ENCODE measurements around the gene MEAF6. TPM values are rescaled to one million over a fixed set of nuclear protein-coding genes. Genes with fewer than 3 reads are reported as not detected.

The MEAF6 gene
- total and polyA plus RNA-seq, 2 of the 4 experiments (the other 2 are of a cell fraction) = 36.2 to 40.7 TPM

GRCh38 chr1:37561133-37562132 lies 46.9 kb upstream of the MEAF6 start:
- Histone ChIP-seq H3K4ac (ENCODE audit: low read depth, low read length) (no peak overlapping the region), H3K4me1 (ENCODE audit: control insufficient read depth, insufficient read depth, low read length) (no peaks in the 10 kb centered on the region; the same call in 1 of the 2 replicates), H2AK5ac (ENCODE audit: low read depth, low read length) (0 out of 2 replicates have a peak overlapping the region, but pooled peaks have one; percentile 13), H2BK20ac (ENCODE audit: low read depth, low read length) (no peak overlapping the region), H2AK9ac (replicated peaks; ENCODE audit: low read depth, low read length, poor library complexity) (peak overlapping the region; percentile 40), H3K4me3 (ENCODE audit: insufficient read depth, low read depth, low read length) (no peak overlapping the region), H2BK15ac (ENCODE audit: low read depth, low read length) (no peak overlapping the region), H4K5ac (ENCODE audit: low read depth, low read length) (no peak overlapping the region), H4K91ac (ENCODE audit: insufficient read depth, low read depth, low read length) (no peak overlapping the region), H3K27ac (ENCODE audit: insufficient read depth, low read length) (no peak overlapping the region), H3K4me2 (ENCODE audit: low read depth, low read length) (no peak overlapping the region), H3K9me3 (ENCODE audit: control insufficient read depth, insufficient read depth, low read length) (no peaks in the 10 kb centered on the region), H3K18ac (ENCODE audit: low read depth, low read length) (no peak overlapping the region), H4K8ac (ENCODE audit: low read depth in 2 of 2, low read length in 2 of 2) (no peak overlapping the region), H3K14ac (replicated peaks; ENCODE audit: low read depth, low read length) (no peak overlapping the region), H3K23ac (ENCODE audit: low read depth, low read length) (no peak overlapping the region), H3K9me1 (ENCODE audit: insufficient read depth, low read length) (peaks cover 4% of the 10 kb centered on the region; the same call in 1 of the 2 replicates), H4K20me1 (ENCODE audit: insufficient read depth, low read length) (no peaks in the 10 kb centered on the region; the same call in 1 of the 2 replicates), H3K36me3 (ENCODE audit: control insufficient read depth, insufficient read depth, low read length) (peaks cover 21% of the 10 kb centered on the region), H3K56ac (ENCODE audit: extremely low read depth, insufficient read depth, low read length) (no peak overlapping the region), H3K27me3 (ENCODE audit: control insufficient read depth, insufficient read depth, low read length) (no peaks in the 10 kb centered on the region), H2AFZ (replicated peaks; ENCODE audit: low read length, poor library complexity) (no peak overlapping the region), H3K79me1 (ENCODE audit: low read depth in 1 of 2, low read length in 2 of 2) (peaks cover 4 to 13% of the 10 kb centered on the region in 2 experiments; a peak in 1 of 4 replicates), H3K9ac (ENCODE audit: low read depth, low read length) (no peak overlapping the region), H2BK120ac (ENCODE audit: low read depth, low read length) (no peak overlapping the region), H2BK5ac (ENCODE audit: low read depth, low read length, poor library complexity, severe bottlenecking) (no peak overlapping the region)
- ATAC-seq (ENCODE audit: low read depth) (0 out of 2 replicates have a peak, but pooled peaks have one; percentile 24), DNase-seq (peak; percentile 22)
- intact Hi-C loops (cut with micrococcal nuclease) = no loop called here
- WGBS, 2 experiments (ENCODE audit: extremely low coverage in 2 of 2, insufficient read length in 1 of 2) = 75% methylated on average over 2 of the region's 21 CpGs; no CpG with 5 or more reads in 1 of the 2 experiments
- TF ChIP-seq FOS (IDR thresholded peaks at IDR 0.05; ENCODE audit: low read depth, low read length) (no peak), POLR2A (IDR thresholded peaks at IDR 0.05; ENCODE audit: low read depth, low read length) (no peak), RAD21 (IDR thresholded peaks at IDR 0.05; ENCODE audit: low read length) (peak; percentile 54), BHLHE40 (IDR thresholded peaks at IDR 0.05; ENCODE audit: low read depth, low read length) (no peak), MAFK (IDR thresholded peaks at IDR 0.05; ENCODE audit: low read depth, low read length) (no peak), MXI1 (IDR thresholded peaks at IDR 0.05; ENCODE audit: borderline replicate concordance, low read depth, low read length) (no peak), SMC3 (IDR thresholded peaks at IDR 0.05; ENCODE audit: low read depth, low read length) (peak; percentile 16; the same call in 1 of the 2 replicates), CTCF (conservative IDR thresholded peaks at IDR 0.05; ENCODE audit: low read depth, low read length) (peak; percentile 46), USF2 (IDR thresholded peaks at IDR 0.05; ENCODE audit: low read depth, low read length) (no peak), CEBPB (IDR thresholded peaks at IDR 0.05; ENCODE audit: low read depth, low read length) (no peak), MAZ (IDR thresholded peaks at IDR 0.05; ENCODE audit: borderline replicate concordance, low read depth, low read length) (no peak), RCOR1 (IDR thresholded peaks at IDR 0.05; ENCODE audit: insufficient replicate concordance, low read length) (peak; percentile 58), NFE2L2 (IDR thresholded peaks at IDR 0.05; ENCODE audit: low read depth, low read length) (0 out of 2 replicates have a peak, but pooled peaks have one; percentile 49)
- no TSS peak for BruUV-seq (replicated peaks)
- CTCF ChIA-PET = no interaction called here
- dilution Hi-C loops (cut with HindIII; ENCODE audit: low sequenced_read_pairs, unreplicated experiment) = no loop called here
- POLR2A ChIA-PET (ENCODE audit: unreplicated experiment) = no interaction called here
- in situ Hi-C loops (cut with MboI; ENCODE audit: low sequenced_read_pairs) = no loop called here
